Body of pancreas (tissue), 4 donors: ENCODE results near the gene NFILZ. TPM values are rescaled to one million over a fixed set of nuclear protein-coding genes. Genes with fewer than 3 reads are reported as not detected.

ENCODE experiments used
- ATAC-seq: fragments of 150-250 bp; one replicate; pipeline ENCODE4 v1.9.1; 2016
- DNase-seq, 4 donors: peaks; one replicate each; pipeline ENCODE4 v3.0.0-alpha.2; 2019
- H3K27ac ChIP-seq, 4 donors: fragments of 200-600 bp; sonication (generic); 1 replicate in 3 of 4; 2 replicates in 1 of 4; pipeline versions ENCODE4 v1.5.1 to v1.6.1; 2016 to 2019; ENCODE audit warnings: mild to moderate bottlenecking in 1 of 4, mixed read lengths in 1 of 4, moderate library complexity in 1 of 4
- H3K27me3 ChIP-seq, 2 donors: fragments of 200-600 bp; sonication (generic); one replicate each; pipeline ENCODE4 v1.6.0; 2016; ENCODE audit warnings: mild to moderate bottlenecking in 1 of 2
- H3K36me3 ChIP-seq, 2 donors: fragments of 200-600 bp; sonication (generic); replicated peaks in 1 of 2; 2 replicates each; pipeline ENCODE4 v1.5.1; 2016; ENCODE audit warnings: low read depth in 2 of 2; ENCODE audit not compliant: insufficient read depth in 1 of 2
- H3K4me1 ChIP-seq: fragments of 200-600 bp; sonication (generic); one replicate; pipeline ENCODE4 v1.6.0; 2016
- H3K4me3 ChIP-seq, 2 donors: fragments of 200-600 bp; sonication (generic); 1 replicate in 1 of 2; 2 replicates in 1 of 2; pipeline ENCODE4 v1.5.1; 2016 to 2019
- H3K9me3 ChIP-seq, 3 donors: fragments of 200-600 bp; sonication (generic); 1 replicate in 2 of 3; 2 replicates in 1 of 3; pipeline ENCODE4 v1.5.1; 2016
- POLR2A ChIP-seq, 3 donors: fragments of 450-650 bp; IDR thresholded peaks; one replicate each; pipeline ENCODE4 v1.6.1; 2016; ENCODE audit warnings: antibody characterized with exemption in 3 of 3, mild to moderate bottlenecking in 2 of 3
- WGBS, 2 donors: methylation state at CpG; one replicate each; pipeline ENCODE4 v1.1.5; 2017; 5-methylcytosine and 5-hydroxymethylcytosine counted together
- intact Hi-C: fragments of 100-400 bp; cut with DNase I; formaldehyde crosslinking; loops from one replicate; pipeline ENCODE4 v1.15.1; 2023
- total RNA-seq, 2 donors: library from RNA; depleted of rRNA; stranded (reverse); fragments of >200 nt; gene quantifications; one replicate each; pipeline ENCODE4 v1.1.0, GENCODE V29; 2016
- TF ChIP-seq, protein P1 (sequence below), 7 experiments: fragments of 450-650 bp in 4 of 7; fragments of 200-600 bp in 3 of 7; sonication (generic) in 3 of 7; IDR thresholded peaks; one replicate each; pipeline ENCODE4 v1.5.1; 2016 to 2019; ENCODE audit warnings: antibody characterized with exemption in 7 of 7

Gene NFILZ
- total RNA-seq, 2 donors from 2014 or later: not detected

DNA sequence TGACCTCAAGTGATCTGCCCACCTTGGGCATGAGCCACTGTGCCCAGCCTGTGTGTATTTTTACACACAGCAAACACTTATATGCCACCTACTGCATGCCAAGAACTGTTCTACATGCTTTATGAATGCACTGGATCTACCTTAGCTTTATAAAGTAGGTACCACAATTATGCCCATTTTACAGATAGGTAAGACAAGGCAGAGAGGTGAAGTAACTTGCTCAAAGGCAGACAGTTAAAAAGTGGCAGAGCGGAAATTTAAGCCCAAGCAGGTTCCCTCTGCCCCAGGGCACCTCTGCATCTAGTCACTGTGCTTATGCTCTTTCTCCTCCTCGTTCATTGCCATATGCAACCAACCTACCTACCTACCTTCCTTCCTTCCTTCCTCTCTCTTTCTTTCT lies 30.4 kb upstream of the NFILZ start:
- TF ChIP-seq, protein P1, sequence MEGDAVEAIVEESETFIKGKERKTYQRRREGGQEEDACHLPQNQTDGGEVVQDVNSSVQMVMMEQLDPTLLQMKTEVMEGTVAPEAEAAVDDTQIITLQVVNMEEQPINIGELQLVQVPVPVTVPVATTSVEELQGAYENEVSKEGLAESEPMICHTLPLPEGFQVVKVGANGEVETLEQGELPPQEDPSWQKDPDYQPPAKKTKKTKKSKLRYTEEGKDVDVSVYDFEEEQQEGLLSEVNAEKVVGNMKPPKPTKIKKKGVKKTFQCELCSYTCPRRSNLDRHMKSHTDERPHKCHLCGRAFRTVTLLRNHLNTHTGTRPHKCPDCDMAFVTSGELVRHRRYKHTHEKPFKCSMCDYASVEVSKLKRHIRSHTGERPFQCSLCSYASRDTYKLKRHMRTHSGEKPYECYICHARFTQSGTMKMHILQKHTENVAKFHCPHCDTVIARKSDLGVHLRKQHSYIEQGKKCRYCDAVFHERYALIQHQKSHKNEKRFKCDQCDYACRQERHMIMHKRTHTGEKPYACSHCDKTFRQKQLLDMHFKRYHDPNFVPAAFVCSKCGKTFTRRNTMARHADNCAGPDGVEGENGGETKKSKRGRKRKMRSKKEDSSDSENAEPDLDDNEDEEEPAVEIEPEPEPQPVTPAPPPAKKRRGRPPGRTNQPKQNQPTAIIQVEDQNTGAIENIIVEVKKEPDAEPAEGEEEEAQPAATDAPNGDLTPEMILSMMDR (IDR thresholded peaks at IDR 0.05): no peak
- no peak for TF ChIP-seq POLR2A (IDR thresholded peaks at IDR 0.05)
- 84 to 93% methylated on average over 2 of the region's 2 CpGs for WGBS, 2 donors
- ATAC-seq: no peak

DNA sequence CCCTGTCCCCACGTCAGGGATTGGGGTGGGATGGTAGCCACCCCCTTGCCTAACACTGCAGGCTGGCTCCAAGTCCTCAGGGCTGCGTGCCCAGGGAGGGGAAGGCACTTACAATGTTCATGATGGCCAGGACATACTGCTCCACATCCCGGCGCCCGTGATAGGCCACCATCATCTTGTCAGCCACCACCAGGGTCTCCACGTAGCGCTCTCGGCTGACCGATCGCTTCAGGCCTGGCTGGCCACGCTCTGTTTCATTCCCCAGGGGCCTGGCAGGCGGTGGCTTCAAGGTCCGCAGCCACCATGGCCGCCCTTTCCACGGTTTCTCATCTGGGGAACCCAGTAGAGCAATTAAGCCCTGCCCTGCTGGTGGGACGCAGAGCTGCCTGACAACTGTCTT lies 29.6 kb upstream of the NFILZ start:
- 87 to 93% methylated on average over 6 to 16 of the region's 16 CpGs for whole genome bisulfite sequencing, 2 donors
- no peak for TF ChIP-seq POLR2A (IDR thresholded peaks at IDR 0.05)
- TF ChIP-seq, protein P1 (IDR thresholded peaks at IDR 0.05): no peak
- no peaks in the 10 kb centered on the region for H3K9me3 ChIP-seq
- DNase-seq (no peak), ATAC-seq (no peak)
- no peaks in the 10 kb centered on the region for H3K4me1 ChIP-seq
- no peak overlapping the region for H3K27ac ChIP-seq
- peaks cover 0 to 2% of the 10 kb centered on the region in 2 donors for H3K36me3 ChIP-seq
- no peak overlapping the region for H3K4me3 ChIP-seq
- intact Hi-C loops: no loop called here
- H3K27me3 ChIP-seq: no peaks in the 10 kb centered on the region

More for the DNA sequence above, 30.4 kb upstream of the NFILZ start:
- Histone ChIP-seq H3K27ac (no peak overlapping the region), H3K4me3 (no peak overlapping the region), H3K9me3 (no peaks in the 10 kb centered on the region), H3K27me3 (no peaks in the 10 kb centered on the region), H3K36me3 (peaks cover 0 to 2% of the 10 kb centered on the region in 2 donors), H3K4me1 (no peaks in the 10 kb centered on the region)
- intact Hi-C loops: no loop called here
- no peak for DNase-seq

DNA sequence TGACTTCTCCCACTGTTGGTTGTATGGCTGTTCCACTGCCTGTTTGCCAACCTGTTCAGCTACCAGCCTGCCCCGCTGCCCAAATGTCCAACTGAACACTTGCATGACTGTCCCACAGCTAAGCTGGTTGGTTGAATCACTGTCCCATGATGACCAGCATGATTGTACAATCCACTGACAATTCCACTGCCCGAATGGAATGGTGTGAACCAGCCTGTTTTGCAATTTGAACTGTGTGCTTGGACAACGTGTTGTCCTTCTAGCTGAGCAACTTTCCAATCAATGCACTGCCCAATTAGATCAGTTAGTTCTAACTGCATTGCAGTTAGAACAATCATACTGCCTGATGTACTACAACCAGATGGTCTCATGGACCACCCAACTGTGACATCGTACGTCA lies 28.6 kb upstream of the NFILZ start:
- ATAC-seq (no peak), DNase-seq (no peak)
- Histone ChIP-seq H3K4me3 (no peak overlapping the region), H3K4me1 (no peaks in the 10 kb centered on the region), H3K36me3 (peaks cover 0 to 2% of the 10 kb centered on the region in 2 donors), H3K9me3 (no peaks in the 10 kb centered on the region), H3K27ac (no peak overlapping the region), H3K27me3 (no peaks in the 10 kb centered on the region)
- intact Hi-C loops: no loop called here
- WGBS, 2 donors: 73 to 81% methylated on average over 5 of the region's 5 CpGs
- TF ChIP-seq, protein P1 (IDR thresholded peaks at IDR 0.05): no peak
- no peak for TF ChIP-seq POLR2A (IDR thresholded peaks at IDR 0.05)

DNA sequence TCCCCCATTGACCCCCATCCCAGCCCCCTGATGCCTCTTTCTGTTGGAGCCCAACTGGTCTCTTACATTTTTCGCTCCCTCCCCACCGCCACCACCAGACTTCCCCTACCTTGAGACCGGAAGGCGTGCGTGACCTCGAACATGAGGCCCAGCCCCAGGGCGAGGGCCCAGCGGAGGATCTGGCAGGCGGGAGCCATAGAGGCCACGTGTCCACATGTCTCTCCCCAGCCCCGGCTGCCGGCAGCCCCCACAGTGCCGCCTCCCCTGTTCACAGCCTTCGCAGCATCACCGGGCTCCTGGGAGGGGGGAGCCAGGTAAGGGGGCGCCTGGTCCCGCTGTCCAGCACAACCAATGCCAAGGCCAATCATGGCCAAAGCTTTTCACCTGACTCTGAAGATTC lies 24.9 kb upstream of the NFILZ start:
- Histone ChIP-seq H3K27me3 (no peaks in the 10 kb centered on the region), H3K27ac (no peak overlapping the region), H3K36me3 (peaks cover 0 to 2% of the 10 kb centered on the region in 2 donors), H3K4me3 (no peak overlapping the region), H3K9me3 (no peaks in the 10 kb centered on the region), H3K4me1 (peaks cover 10% of the 10 kb centered on the region)
- no peak for DNase-seq
- no peak for ATAC-seq
- intact Hi-C loops: no loop called here
- WGBS, 2 donors: 88 to 91% methylated on average over 12 to 17 of the region's 17 CpGs
- TF ChIP-seq, protein P1 (IDR thresholded peaks at IDR 0.05): no peak
- TF ChIP-seq POLR2A (IDR thresholded peaks at IDR 0.05): no peak

DNA sequence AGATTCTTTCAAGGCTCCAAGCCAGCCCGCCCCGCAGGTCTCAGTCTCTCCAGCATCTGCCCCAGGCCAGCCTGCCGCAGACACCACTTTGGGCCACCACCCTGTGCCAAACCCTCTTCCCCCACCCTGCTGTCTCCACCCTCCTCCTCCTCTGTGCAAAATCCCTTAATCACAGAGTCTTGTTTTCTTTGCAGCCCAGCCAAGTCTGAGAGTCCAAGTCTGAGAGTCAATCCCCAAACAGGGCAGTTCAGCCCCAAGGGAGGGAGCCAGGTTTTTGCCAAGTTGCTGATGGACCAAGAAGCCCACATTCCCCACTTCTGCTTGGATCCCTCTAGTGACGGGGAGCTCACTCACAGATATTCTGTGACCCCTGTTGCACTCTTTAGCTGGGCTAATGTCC lies 23.0 kb upstream of the NFILZ start:
- intact Hi-C loops: no loop called here
- Histone ChIP-seq H3K4me1 (peaks cover 16% of the 10 kb centered on the region), H3K27me3 (no peaks in the 10 kb centered on the region), H3K9me3 (no peaks in the 10 kb centered on the region), H3K4me3 (no peak overlapping the region), H3K36me3 (peaks cover 0 to 2% of the 10 kb centered on the region in 2 donors), H3K27ac (no peak overlapping the region)
- ATAC-seq (no peak), DNase-seq (no peak)
- 77 to 79% methylated on average over 4 of the region's 4 CpGs for WGBS, 2 donors
- no peak for TF ChIP-seq POLR2A (IDR thresholded peaks at IDR 0.05)
- TF ChIP-seq, protein P1 (IDR thresholded peaks at IDR 0.05): no peak
